Transverse colon (tissue), 4 donors: ENCODE measurements around the gene OVAAL.

ENCODE experiments used
- CTCF ChIP-seq, 5 experiments: fragments of 200-600 bp in 3 of 5; fragments of 450-650 bp in 2 of 5; sonication (generic) in 3 of 5; IDR thresholded peaks; 1 replicate in 2 of 5; 2 replicates in 3 of 5; pipeline ENCODE4 v1.5.1; 2016 to 2017; ENCODE audit warnings: antibody characterized with exemption in 5 of 5, inconsistent platforms in 3 of 5, mild to moderate bottlenecking in 2 of 5, moderate library complexity in 1 of 5
- EP300 ChIP-seq: sonication (generic); formaldehyde crosslinking; IDR thresholded peaks from one replicate; pipeline ENCODE4 v1.6.1; 2017; ENCODE audit warnings: antibody characterized with exemption, low read depth
- POLR2A ChIP-seq: fragments of 450-650 bp; IDR thresholded peaks from one replicate; pipeline ENCODE4 v1.6.1; 2016; ENCODE audit warnings: antibody characterized with exemption, mild to moderate bottlenecking, moderate library complexity
- POLR2AphosphoS5 ChIP-seq, 3 donors: sonication (generic); formaldehyde crosslinking; IDR thresholded peaks; one replicate each; pipeline ENCODE4 v1.6.1; 2016; ENCODE audit warnings: antibody characterized with exemption in 3 of 3

- TF ChIP-seq CTCF (IDR thresholded peaks at IDR 0.05) (no peak), POLR2AphosphoS5 (IDR thresholded peaks at IDR 0.05) (no peak), POLR2A (no peak), EP300 (no peak)
These were observed 47.4 kb downstream of the OVAAL start for GRCh38 chr1:180606155-180606554.
